ENCODE results near the gene RRP8. TPM values are rescaled to one million over a fixed set of nuclear protein-coding genes. Genes with fewer than 3 reads are reported as not detected.

RRP8 gene
- total RNA-seq, 1 donor from 2014 or later: 23.9 TPM

- no peak for FAIRE-seq
- Histone ChIP-seq H3K27ac (ENCODE audit: low read depth, low read length) (no peak overlapping the region), H2AFZ (ENCODE audit: low read depth, low read length) (peak overlapping the region; percentile 26)
These were observed 43.1 kb upstream of the RRP8 start for GRCh38 chr11:6646576-6646917.

GRCh38 chr11:6646071-6646470 lies 42.7 kb upstream of the RRP8 start:
- Histone ChIP-seq H3K9ac (ENCODE audit: low read length) (no peak overlapping the region), H2AFZ (ENCODE audit: low read depth, low read length) (peak overlapping the region; percentile 26), H3K4me2 (ENCODE audit: low read length) (peak overlapping the region; percentile 73), H3K79me2 (ENCODE audit: insufficient read depth, low read length) (no peaks in the 10 kb centered on the region), H3K4me1 (ENCODE audit: insufficient read depth, low read length) (peaks cover 21% of the 10 kb centered on the region), H3K4me3 (ENCODE audit: insufficient read depth, low read depth, low read length) (peak overlapping the region; percentile 28), H3K36me3 (ENCODE audit: insufficient read depth, low read length) (no peaks in the 10 kb centered on the region), H3K27me3 (ENCODE audit: insufficient read depth, low read length) (peaks cover 18% of the 10 kb centered on the region), H4K20me1 (ENCODE audit: insufficient read depth, low read length) (peaks cover 14% of the 10 kb centered on the region), H3K9me3 (ENCODE audit: insufficient read depth, low read depth, low read length) (no peaks in the 10 kb centered on the region), H3K27ac (ENCODE audit: low read depth, low read length) (no peak overlapping the region)
- H3K4me1 Mint-ChIP-seq (ENCODE audit: low read depth, unreplicated experiment): no peaks in the 10 kb centered on the region
- H3K36me3 Mint-ChIP-seq (ENCODE audit: low read depth, unreplicated experiment): no peaks in the 10 kb centered on the region
- DNase-seq (ENCODE audit: low read depth) (peak; percentile 52), FAIRE-seq (no peak)
- H3K4me3 Mint-ChIP-seq (ENCODE audit: unreplicated experiment): no peak overlapping the region
- peaks cover 7% of the 10 kb centered on the region for H3K27me3 Mint-ChIP-seq (ENCODE audit: low read depth, unreplicated experiment)
- peaks cover 2% of the 10 kb centered on the region for H3K9me3 Mint-ChIP-seq (ENCODE audit: unreplicated experiment)
- H3K27ac Mint-ChIP-seq (ENCODE audit: unreplicated experiment): no peak overlapping the region
- TF ChIP-seq CTCF (IDR thresholded peaks at IDR 0.05; ENCODE audit: insufficient read depth, low read depth, low read length): no peak
- no peak for TF ChIP-seq EZH2 (IDR thresholded peaks at IDR 0.05; ENCODE audit: insufficient read depth, low read length)

More at GRCh38 chr11:6646576-6646917, 43.1 kb upstream of the RRP8 start:
- Histone ChIP-seq H4K20me1 (ENCODE audit: insufficient read depth, low read length) (peaks cover 19% of the 10 kb centered on the region), H3K9ac (ENCODE audit: low read length) (no peak overlapping the region), H3K4me3 (ENCODE audit: insufficient read depth, low read depth, low read length) (peak overlapping the region; percentile 28), H3K27me3 (ENCODE audit: insufficient read depth, low read length) (peaks cover 21% of the 10 kb centered on the region), H3K36me3 (ENCODE audit: insufficient read depth, low read length) (no peaks in the 10 kb centered on the region), H3K9me3 (ENCODE audit: insufficient read depth, low read depth, low read length) (no peaks in the 10 kb centered on the region), H3K4me2 (ENCODE audit: low read length) (peak overlapping the region; percentile 73), H3K79me2 (ENCODE audit: insufficient read depth, low read length) (no peaks in the 10 kb centered on the region), H3K4me1 (ENCODE audit: insufficient read depth, low read length) (peaks cover 22% of the 10 kb centered on the region)
- Mint-ChIP-seq H3K27me3 (ENCODE audit: low read depth, unreplicated experiment) (peaks cover 7% of the 10 kb centered on the region), H3K4me1 (ENCODE audit: low read depth, unreplicated experiment) (no peaks in the 10 kb centered on the region), H3K4me3 (ENCODE audit: unreplicated experiment) (no peak overlapping the region), H3K36me3 (ENCODE audit: low read depth, unreplicated experiment) (no peaks in the 10 kb centered on the region), H3K9me3 (ENCODE audit: unreplicated experiment) (peaks cover 2% of the 10 kb centered on the region), H3K27ac (ENCODE audit: unreplicated experiment) (no peak overlapping the region)
- no peak for DNase-seq (ENCODE audit: low read depth)
- no peak for TF ChIP-seq CTCF (IDR thresholded peaks at IDR 0.05; ENCODE audit: insufficient read depth, low read depth, low read length)
- no peak for TF ChIP-seq EZH2 (IDR thresholded peaks at IDR 0.05; ENCODE audit: insufficient read depth, low read length)

GRCh38 chr11:6642957-6643356 lies 39.5 kb upstream of the RRP8 start:
- H3K4me1 ChIP-seq (ENCODE audit: insufficient read depth, low read length): peaks cover 18% of the 10 kb centered on the region
- no peak overlapping the region for H3K4me3 ChIP-seq (ENCODE audit: insufficient read depth, low read depth, low read length)
- DNase-seq (ENCODE audit: low read depth): no peak
- H3K9me3 Mint-ChIP-seq (ENCODE audit: unreplicated experiment): peaks cover 2% of the 10 kb centered on the region
- no peak for TF ChIP-seq EZH2 (IDR thresholded peaks at IDR 0.05; ENCODE audit: insufficient read depth, low read length)
- TF ChIP-seq CTCF (IDR thresholded peaks at IDR 0.05; ENCODE audit: insufficient read depth, low read depth, low read length): no peak
- no peak overlapping the region for H3K9ac ChIP-seq (ENCODE audit: low read length)
- H3K27me3 Mint-ChIP-seq (ENCODE audit: low read depth, unreplicated experiment): peaks cover 11% of the 10 kb centered on the region
- no peaks in the 10 kb centered on the region for H3K36me3 Mint-ChIP-seq (ENCODE audit: low read depth, unreplicated experiment)
- FAIRE-seq: no peak
- no peaks in the 10 kb centered on the region for H3K36me3 ChIP-seq (ENCODE audit: insufficient read depth, low read length)
- peaks cover 10% of the 10 kb centered on the region for H4K20me1 ChIP-seq (ENCODE audit: insufficient read depth, low read length)
- H3K4me2 ChIP-seq (ENCODE audit: low read length): no peak overlapping the region
- H2AFZ ChIP-seq (ENCODE audit: low read depth, low read length): no peak overlapping the region
- H3K27ac Mint-ChIP-seq (ENCODE audit: unreplicated experiment): no peak overlapping the region
- H3K27me3 ChIP-seq (ENCODE audit: insufficient read depth, low read length): peaks cover 10% of the 10 kb centered on the region
- no peaks in the 10 kb centered on the region for H3K9me3 ChIP-seq (ENCODE audit: insufficient read depth, low read depth, low read length)
- no peaks in the 10 kb centered on the region for H3K79me2 ChIP-seq (ENCODE audit: insufficient read depth, low read length)
- no peak overlapping the region for H3K4me3 Mint-ChIP-seq (ENCODE audit: unreplicated experiment)
- no peak overlapping the region for H3K27ac ChIP-seq (ENCODE audit: low read depth, low read length)
- H3K4me1 Mint-ChIP-seq (ENCODE audit: low read depth, unreplicated experiment): no peaks in the 10 kb centered on the region
